ENCODE results near the gene PHF3.

PHF3 gene

GRCh38 chr6:63635588-63636517, at the start of gene PHF3:
Gene PHF3, plus strand, starts transcription at chr6:63635802. Its CDS starts 10,750 bp downstream, at chr6:63646552.
- peak; percentile 63 for DNase-seq (ENCODE audit: low read depth)

GRCh38 chr6:63589952-63590411, 45.6 kb upstream of the PHF3 start:
- no peak for DNase-seq (ENCODE audit: low read depth)

- DNase-seq (ENCODE audit: low read depth), result no peak
Measured at GRCh38 chr6:63592886-63593285, 42.7 kb upstream of the PHF3 start.

- no peak for DNase-seq (ENCODE audit: low read depth)
Measured at GRCh38 chr6:63597141-63598048, 38.2 kb upstream of the PHF3 start.

GRCh38 chr6:63598049-63599036, 37.3 kb upstream of the PHF3 start:
- peak; percentile 47 for DNase-seq (ENCODE audit: low read depth)

- no peak for DNase-seq (ENCODE audit: low read depth)
Measured at GRCh38 chr6:63599243-63599642, 36.4 kb upstream of the PHF3 start.

- DNase-seq (ENCODE audit: low read depth), result no peak
Measured at GRCh38 chr6:63600136-63600535, 35.5 kb upstream of the PHF3 start.

GRCh38 chr6:63609231-63609630, 26.4 kb upstream of the PHF3 start:
- DNase-seq (ENCODE audit: low read depth), result no peak

GRCh38 chr6:63610944-63611343, 24.7 kb upstream of the PHF3 start:
- no peak for DNase-seq (ENCODE audit: low read depth)

GRCh38 chr6:63611560-63611959, 24.0 kb upstream of the PHF3 start:
- no peak for DNase-seq (ENCODE audit: low read depth)

GRCh38 chr6:63615590-63615989, 20.0 kb upstream of the PHF3 start:
- no peak for DNase-seq (ENCODE audit: low read depth)

GRCh38 chr6:63624091-63624490, 11.5 kb upstream of the PHF3 start:
- DNase-seq (ENCODE audit: low read depth), result no peak

- DNase-seq (ENCODE audit: low read depth), result no peak
Measured at GRCh38 chr6:63630466-63630865, 5.1 kb upstream of the PHF3 start.

- DNase-seq (ENCODE audit: low read depth), result no peak
Measured at GRCh38 chr6:63634630-63635029, 972 bp upstream of the PHF3 start.

- DNase-seq (ENCODE audit: low read depth), result no peak
Measured at GRCh38 chr6:63635215-63635587, 401 bp upstream of the PHF3 start.

GRCh38 chr6:63636518-63637021, 968 bp downstream of the PHF3 start:
- peak; percentile 20 for DNase-seq (ENCODE audit: low read depth)

- no peak for DNase-seq (ENCODE audit: low read depth)
Measured at GRCh38 chr6:63637865-63638445, 2.4 kb downstream of the PHF3 start.

GRCh38 chr6:63640062-63640461, 4.5 kb downstream of the PHF3 start:
- DNase-seq (ENCODE audit: low read depth), result no peak

GRCh38 chr6:63643862-63644261, 8.3 kb downstream of the PHF3 start:
- no peak for DNase-seq (ENCODE audit: low read depth)

- DNase-seq (ENCODE audit: low read depth), result no peak
Measured at GRCh38 chr6:63644668-63645326, 9.2 kb downstream of the PHF3 start.
